Measurements from ENCODE around the gene TALDO1. TPM values are rescaled to one million over a fixed set of nuclear protein-coding genes. Genes with fewer than 3 reads are reported as not detected.
A peak's percentile ranks its signal among the peaks of the same experiment; 100 is the strongest.

TALDO1 gene
- total and polyA plus RNA-seq, 12 donors: 64.3 to 167 (median 145) TPM

DNA sequence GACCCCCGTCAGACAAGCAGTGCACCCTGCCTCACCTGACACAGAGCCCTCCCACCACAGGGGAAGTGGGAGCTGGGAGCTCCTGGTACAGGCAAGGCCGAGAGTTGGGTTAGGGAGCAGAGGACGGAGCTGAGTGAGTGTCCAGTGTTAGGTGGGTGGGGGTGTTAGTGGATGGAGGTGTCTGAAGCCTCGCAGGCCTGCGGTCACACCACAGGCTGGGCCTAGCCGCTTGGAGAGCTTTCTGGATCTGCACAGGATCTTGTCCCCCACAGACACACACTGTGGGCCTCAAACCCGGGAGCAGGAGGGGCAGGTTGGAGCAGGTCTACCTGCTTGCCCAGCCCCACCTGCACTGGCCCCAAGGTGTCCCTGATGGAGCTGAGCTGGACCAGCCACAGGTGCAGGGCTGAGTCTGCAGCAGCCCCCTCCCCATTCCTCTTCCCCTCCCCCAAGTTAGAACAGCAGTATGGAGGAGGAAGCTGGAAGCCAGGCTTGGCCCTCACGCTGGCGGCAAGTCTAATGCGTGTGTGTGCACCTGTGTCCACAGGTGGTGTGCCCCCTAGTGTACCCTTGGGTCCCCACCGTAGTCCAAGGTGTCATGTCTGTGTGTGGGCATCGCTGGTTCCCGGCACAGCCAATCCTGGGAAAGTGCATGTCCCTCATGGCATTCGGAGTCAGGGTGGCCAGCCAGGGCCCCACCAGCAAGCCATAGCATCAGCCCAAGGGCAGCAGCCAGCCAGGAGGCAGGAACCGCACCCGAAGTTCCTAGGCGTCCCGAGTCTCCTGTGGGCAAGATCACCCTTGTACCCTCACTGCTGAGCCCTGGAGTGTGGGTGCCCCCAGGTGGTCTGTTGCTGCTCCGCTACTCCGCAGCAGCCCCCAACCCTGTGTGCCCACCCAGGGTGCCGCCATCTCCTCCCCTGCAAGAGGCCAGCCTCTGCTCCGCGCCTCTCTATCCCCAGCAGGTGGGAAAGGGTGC lies 32.0 kb downstream of the TALDO1 start:
- Histone ChIP-seq H3K27ac (no peak overlapping the region), H3K27me3 (no peaks in the 10 kb centered on the region), H3K4me3 (no peak overlapping the region), H3K4me1 (replicated peaks in 1 of 2) (peaks cover 28 to 38% of the 10 kb centered on the region in 2 donors), H3K9me3 (replicated peaks in 1 of 3) (no peaks in the 10 kb centered on the region), H3K36me3 (replicated peaks in 1 of 2) (no peaks in the 10 kb centered on the region)
- WGBS, 4 donors: 94 to 96% (median 94%) methylated on average over 8 to 23 of the region's 23 CpGs
- intact Hi-C loops (cut with DNase I): no loop called here
- peak in 2 of 7 donors; percentile 10 to 16 for DNase-seq
- TF ChIP-seq POLR2A (IDR thresholded peaks at IDR 0.05): no peak

DNA sequence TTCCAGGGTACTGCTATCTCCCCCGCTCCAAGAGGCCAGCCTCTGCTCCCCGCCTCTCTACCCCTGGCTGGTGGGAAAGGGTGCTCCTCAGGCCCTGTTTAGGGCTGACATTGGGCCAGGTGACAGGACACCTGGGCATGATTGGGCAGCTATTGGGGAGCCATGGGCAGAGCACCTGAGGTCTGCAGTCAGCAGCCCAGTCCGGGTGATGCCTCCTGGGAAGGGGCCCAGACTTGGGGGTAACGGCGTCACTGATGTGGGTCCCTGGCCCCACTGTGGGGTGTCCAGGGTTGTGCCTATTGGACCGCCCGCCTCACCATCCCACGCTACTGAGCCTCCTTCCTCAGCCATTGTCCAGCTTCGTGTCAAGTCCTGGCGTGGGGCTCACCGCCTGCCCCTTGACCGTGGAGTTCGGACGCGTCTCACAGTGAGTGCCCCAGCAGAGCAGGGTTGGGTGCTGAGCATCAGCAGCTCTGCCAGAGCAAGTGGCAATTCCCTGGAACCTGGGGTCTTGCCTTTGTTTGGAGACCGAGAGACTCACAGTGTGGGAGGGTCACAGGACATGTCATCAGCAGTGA lies 32.8 kb downstream of the TALDO1 start:
- 89 to 97% (median 93%) methylated on average over 11 to 16 of the region's 16 CpGs for WGBS, 4 donors
- Histone ChIP-seq H3K9me3 (replicated peaks in 1 of 3) (no peaks in the 10 kb centered on the region), H3K27me3 (no peaks in the 10 kb centered on the region), H3K36me3 (replicated peaks in 1 of 2) (no peaks in the 10 kb centered on the region), H3K27ac (no peak overlapping the region), H3K4me1 (replicated peaks in 1 of 2) (peaks cover 25 to 34% of the 10 kb centered on the region in 2 donors), H3K4me3 (no peak overlapping the region)
- DNase-seq: no peak
- no peak for TF ChIP-seq POLR2A (IDR thresholded peaks at IDR 0.05)
- TF ChIP-seq, protein P1, sequence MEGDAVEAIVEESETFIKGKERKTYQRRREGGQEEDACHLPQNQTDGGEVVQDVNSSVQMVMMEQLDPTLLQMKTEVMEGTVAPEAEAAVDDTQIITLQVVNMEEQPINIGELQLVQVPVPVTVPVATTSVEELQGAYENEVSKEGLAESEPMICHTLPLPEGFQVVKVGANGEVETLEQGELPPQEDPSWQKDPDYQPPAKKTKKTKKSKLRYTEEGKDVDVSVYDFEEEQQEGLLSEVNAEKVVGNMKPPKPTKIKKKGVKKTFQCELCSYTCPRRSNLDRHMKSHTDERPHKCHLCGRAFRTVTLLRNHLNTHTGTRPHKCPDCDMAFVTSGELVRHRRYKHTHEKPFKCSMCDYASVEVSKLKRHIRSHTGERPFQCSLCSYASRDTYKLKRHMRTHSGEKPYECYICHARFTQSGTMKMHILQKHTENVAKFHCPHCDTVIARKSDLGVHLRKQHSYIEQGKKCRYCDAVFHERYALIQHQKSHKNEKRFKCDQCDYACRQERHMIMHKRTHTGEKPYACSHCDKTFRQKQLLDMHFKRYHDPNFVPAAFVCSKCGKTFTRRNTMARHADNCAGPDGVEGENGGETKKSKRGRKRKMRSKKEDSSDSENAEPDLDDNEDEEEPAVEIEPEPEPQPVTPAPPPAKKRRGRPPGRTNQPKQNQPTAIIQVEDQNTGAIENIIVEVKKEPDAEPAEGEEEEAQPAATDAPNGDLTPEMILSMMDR (IDR thresholded peaks at IDR 0.05): no peak
- intact Hi-C loops (cut with DNase I): no loop called here

DNA sequence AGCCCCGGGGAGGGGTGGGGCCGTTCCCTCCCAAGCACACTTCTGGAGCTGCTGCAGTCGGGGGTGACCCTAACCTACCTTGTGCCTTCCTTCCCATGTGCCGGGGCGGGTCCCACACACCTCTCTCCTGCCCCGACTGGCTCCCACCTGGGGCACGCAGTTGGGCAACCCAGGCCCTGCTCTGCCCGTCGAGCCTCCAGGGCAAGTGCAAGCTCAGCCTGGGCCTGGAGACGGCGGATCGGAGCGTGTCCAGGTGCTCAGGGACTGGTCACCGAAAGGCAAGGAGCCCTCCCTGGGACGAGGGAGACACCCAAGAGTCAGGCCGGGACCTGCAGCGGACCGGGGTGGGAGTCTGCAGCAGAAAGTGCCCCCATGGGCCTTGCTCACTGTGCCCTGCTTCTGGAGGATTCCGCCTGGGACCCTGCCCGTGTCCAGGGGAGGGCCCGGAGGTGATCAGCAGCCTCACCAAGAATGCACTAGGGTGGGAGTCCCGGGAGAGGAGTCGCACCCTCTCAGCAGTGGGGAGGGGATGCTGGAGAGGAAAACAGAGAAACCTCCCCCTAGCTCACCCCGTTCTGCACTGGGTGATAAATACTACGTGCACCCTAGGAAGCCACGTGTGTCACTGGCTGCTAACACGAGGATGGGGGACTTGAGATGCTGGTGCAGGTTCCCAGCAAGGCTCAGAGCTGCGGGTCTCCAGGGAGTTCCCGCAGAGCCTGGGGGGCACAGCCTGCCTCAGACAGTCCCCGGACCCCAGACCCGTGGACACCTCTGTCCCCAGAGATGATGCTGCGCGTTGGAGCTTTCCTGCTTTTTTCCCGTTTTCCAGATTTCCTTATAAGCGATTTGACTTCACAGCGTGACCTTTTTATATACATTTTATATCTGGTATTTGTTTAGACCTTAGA lies 35.3 kb downstream of the TALDO1 start:
- no peaks in the 10 kb centered on the region for H3K36me3 ChIP-seq (replicated peaks in 1 of 2)
- 55 to 79% (median 74%) methylated on average over 19 to 36 of the region's 36 CpGs for WGBS, 4 donors
- peaks cover 8 to 16% of the 10 kb centered on the region in 2 donors for H3K4me1 ChIP-seq (replicated peaks in 1 of 2)
- H3K27me3 ChIP-seq: peaks cover 3% of the 10 kb centered on the region
- no peak overlapping the region for H3K4me3 ChIP-seq
- no peak overlapping the region for H3K27ac ChIP-seq
- H3K9me3 ChIP-seq (replicated peaks in 1 of 3): no peaks in the 10 kb centered on the region
- TF ChIP-seq, protein P1 (IDR thresholded peaks at IDR 0.05): no peak
- TF ChIP-seq POLR2A (IDR thresholded peaks at IDR 0.05): no peak
- intact Hi-C loops (cut with DNase I): no loop called here
- no peak for DNase-seq

DNA sequence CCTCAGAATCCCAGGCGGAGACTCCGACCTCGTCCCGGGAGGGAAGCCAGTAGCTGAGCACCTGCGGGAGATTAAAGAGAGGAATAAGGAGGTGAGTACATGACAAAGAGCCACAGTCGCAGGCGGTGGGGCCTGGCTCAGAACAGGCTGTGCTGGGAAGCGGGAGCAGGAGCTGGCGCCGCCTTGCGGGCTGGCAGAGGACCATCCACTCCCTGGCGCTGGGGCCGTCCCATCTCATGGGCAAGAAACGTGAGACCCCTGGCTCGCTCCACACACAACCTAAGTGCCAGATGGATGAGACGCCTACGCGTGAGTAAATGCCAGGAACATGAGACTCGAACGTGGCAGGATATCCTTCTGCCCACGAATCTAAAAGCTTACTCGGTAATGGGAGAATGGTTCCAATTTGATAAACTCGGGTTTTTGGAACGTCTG lies 36.3 kb downstream of the TALDO1 start:
- DNase-seq: peak in 6 of 7 donors; percentile 72 to 88 (median 80)
- H3K27me3 ChIP-seq: peaks cover 4% of the 10 kb centered on the region
- H3K9me3 ChIP-seq (replicated peaks in 1 of 3): no peaks in the 10 kb centered on the region
- intact Hi-C loops (cut with DNase I): no loop called here
- peak overlapping the region in 2 of 5 donors; percentile 17 to 29 for H3K27ac ChIP-seq
- H3K4me1 ChIP-seq (replicated peaks in 1 of 2): peaks cover 0 to 9% of the 10 kb centered on the region in 2 donors
- WGBS, 4 donors: 18 to 26% (median 26%) methylated on average over 23 to 24 of the region's 24 CpGs
- TF ChIP-seq, protein P1 (IDR thresholded peaks at IDR 0.05): peak; percentile 37 to 73 (median 60)
- no peak for TF ChIP-seq POLR2A (IDR thresholded peaks at IDR 0.05)
- no peak overlapping the region for H3K4me3 ChIP-seq
- no peaks in the 10 kb centered on the region for H3K36me3 ChIP-seq (replicated peaks in 1 of 2)
